MV-4-11 (cell line): ENCODE data around the gene CD22.

Experiments used
- DNase-seq: peaks from one replicate; lab custom pipeline; 2025; lab: John Stamatoyannopoulos, UW

CD22 gene

DNA sequence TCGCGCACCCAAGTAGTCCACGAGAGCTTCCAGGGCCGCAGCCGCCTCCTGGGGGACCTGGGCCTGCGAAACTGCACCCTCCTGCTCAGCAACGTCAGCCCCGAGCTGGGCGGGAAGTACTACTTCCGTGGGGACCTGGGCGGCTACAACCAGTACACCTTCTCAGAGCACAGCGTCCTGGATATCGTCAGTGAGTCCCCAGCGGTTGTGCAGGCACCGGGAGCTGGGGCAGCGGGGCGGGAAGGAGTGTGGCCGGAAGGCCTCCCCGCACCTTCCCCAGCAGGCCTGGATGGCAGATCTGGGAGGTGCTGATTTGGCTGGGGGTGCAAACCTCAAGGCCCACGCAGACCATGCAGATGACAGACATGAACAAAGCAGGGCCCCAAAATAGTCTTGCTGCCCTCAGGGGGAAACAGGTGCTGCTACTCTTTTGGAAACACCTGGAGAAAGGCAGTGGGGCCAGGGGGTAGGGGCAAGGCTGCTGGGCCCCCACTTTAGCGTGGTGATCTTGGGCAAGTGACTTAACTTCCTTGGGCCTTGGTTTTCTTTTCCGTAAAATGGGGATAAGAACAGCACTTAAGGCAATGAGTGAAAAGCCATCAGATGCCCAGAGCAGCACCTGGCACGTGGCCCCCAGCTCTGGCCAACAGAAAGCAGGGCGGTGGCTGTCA is 33.1 kb upstream of the CD22 start:
- no peak for DNase-seq

DNA sequence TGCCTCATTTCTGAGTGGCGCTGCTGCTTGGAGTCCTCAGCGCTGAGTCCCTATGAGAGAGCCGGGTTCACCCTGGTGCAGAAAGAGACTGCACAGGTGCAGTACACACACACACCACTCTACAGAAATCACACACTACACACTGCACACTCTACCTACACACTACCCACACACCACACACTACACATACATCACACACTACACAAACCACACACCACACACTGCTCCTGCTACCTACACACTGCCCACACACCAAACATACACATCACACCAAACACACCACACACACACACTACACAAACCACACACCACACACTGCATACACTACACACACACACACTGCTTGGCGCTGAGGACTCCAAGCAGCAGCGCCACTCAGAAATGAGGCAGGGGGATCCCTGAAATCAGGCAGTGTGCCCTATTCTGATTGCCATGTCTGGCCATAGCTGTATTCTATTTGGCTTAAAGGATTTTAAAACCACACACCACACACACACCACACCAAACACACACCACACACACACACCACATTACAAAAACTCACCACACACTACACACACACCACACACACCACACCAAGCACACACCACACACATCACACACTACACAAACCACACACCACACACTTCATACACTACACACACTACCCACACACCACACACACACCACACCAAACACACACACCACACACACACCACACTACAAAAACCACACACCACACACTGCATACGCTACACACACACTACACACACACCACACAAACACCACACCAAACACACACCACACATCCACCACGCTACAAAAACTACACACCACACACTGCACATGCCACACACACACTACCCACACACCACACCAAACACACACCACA is 32.1 kb upstream of the CD22 start:
- DNase-seq: no peak

DNA sequence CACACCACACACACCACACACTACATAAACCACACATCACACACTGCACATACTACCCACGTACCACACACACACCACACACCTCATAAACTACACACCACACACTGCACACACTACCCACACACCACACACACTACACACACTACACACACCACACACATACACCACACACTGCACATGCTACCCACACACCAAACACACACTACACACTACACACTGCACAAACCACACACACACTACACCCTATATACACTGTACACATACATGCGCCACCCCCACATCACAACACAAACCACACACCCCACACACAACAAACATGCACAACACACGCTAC is 31.5 kb upstream of the CD22 start:
- DNase-seq: no peak

DNA sequence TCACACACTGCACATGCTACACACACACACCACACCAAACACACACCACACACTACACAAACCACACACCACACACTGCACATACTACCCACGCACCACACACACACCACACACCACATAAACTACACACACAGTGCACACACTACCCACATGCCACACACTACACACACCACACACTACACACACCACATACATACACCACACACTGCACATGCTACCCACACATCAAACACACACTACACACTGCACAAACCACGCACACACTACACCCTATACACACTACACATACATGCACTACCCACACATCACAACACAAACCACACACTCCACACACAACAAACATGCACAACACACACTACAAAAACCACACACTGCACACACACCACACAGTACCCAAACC is 31.1 kb upstream of the CD22 start:
- DNase-seq: no peak

DNA sequence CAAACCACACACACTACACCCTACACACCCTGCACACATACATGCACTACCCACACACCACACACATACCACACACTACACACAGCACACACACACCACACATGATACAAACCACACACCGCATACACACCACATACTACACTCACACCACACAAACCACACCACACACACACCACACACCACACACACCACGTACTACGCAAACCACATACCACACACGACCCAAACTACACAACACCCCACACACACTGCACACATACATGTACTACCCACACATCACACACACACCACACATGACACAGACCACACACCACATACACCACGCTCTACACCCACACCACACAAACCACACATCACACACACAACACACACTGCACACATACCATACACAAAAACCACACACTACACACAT is 30.4 kb upstream of the CD22 start:
- no peak for DNase-seq

DNA sequence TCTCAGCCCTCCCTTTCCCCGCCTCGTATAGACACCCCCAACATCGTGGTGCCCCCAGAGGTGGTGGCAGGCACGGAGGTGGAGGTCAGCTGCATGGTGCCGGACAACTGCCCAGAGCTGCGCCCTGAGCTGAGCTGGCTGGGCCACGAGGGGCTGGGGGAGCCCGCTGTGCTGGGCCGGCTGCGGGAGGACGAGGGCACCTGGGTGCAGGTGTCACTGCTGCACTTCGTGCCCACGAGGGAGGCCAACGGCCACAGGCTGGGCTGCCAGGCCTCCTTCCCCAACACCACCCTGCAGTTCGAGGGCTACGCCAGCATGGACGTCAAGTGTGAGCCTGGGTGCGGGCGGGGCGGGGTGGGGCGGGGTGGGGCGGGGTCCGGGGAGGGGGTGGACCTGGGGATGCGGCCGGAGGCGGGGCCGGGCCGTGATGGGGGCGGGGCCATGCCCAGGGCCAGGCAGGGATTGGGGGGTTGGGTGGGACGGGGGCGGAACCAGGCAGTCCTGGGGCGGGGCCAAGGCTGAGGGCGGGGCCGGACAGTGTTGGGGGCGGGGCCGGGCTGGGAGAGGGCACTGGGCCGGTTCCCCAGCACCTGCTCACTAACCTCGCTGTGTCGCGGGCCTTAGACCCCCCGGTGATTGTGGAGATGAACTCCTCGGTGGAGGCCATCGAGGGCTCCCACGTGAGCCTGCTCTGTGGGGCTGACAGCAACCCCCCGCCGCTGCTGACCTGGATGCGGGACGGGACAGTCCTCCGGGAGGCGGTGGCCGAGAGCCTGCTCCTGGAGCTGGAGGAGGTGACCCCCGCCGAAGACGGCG is 29.3 kb upstream of the CD22 start:
- no peak for DNase-seq

DNA sequence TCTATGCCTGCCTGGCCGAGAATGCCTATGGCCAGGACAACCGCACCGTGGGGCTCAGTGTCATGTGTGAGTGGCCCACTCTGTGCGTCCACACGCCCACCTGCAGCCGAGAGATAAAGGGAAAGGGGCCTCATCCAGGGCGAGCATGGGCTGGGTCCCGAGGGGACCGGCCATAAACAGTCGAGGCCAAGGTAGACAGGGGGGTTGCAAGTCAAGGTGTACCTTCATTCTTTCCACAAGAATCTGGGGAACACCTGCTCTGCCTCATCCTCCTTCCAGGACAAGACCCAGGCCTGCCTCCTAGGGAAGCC is 28.7 kb upstream of the CD22 start:
- DNase-seq: no peak

DNA sequence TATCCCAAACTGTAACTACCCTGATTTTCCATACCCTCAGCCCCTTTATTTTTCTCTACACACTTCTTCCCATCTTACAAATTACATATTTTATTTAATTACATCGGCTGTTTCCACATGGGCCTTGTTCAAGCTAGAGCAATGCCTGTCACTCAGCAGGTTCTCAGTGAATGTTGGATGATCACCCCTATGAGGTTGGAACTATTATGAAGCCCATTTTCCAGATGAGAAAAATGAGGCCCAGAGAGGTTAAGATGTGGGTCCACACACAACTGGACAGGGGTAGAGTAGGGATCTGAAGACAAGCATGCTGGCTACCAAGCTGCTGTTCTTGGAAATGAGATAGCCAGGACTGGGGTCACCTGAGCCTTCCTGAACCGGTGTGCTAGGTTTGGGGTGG is 27.0 kb upstream of the CD22 start:
- DNase-seq: no peak

DNA sequence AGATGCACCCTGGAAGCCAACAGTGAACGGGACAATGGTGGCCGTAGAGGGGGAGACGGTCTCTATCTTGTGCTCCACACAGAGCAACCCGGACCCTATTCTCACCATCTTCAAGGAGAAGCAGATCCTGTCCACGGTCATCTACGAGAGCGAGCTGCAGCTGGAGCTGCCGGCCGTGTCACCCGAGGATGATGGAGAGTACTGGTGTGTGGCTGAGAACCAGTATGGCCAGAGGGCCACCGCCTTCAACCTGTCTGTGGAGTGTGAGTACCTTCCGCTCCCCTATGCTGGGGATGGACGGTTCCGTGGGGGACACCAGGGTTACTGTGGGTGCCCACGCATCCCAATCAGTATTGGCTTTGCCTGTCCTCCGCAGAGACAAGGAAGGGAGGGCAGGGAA is 26.5 kb upstream of the CD22 start:
- DNase-seq: no peak

DNA sequence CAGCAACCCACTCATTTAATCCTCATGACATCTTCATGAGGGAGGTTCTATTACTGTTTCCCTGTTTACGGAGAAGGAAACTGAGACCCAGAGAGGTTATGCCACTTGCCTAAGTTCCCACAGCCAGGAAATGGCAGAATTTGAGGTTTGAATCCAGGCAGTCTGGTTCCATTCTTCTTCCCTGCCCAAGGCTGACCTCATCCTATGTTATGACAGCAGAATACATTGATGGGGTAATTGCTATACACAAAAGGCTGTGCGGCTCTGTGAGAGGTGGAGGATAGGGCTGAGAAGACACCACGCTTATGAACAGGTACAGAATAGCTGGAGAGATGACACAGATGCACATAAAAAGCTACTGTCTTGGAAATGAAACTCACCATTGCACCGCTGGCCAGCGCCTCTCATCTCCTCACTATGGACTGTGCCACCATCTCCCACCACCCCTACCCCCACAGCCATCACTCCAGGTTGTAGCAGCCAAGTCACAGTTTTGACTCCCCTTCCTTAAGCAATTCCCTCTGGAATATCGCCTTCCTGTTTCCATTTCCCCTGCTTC is 25.6 kb upstream of the CD22 start:
- no peak for DNase-seq

DNA sequence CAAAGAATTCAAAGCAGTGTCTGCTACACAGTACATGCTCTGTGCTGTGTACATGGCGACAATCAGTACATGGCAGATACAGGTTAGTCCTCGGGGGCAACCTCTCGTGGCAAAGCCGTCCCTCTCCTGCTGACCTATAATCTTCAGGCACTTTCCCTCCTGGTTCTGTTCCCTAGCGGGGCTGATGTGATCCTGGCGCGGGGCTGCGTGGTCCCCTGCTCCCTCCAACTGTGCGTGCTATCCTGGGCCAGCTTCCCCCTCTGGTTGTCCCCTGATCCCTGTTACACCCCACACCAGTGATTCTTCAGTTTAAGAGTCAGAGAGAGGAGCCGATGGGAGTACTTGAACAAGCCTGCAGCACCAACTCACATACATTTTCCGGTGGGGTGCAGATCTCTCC is 25.0 kb upstream of the CD22 start:
- no peak for DNase-seq

DNA sequence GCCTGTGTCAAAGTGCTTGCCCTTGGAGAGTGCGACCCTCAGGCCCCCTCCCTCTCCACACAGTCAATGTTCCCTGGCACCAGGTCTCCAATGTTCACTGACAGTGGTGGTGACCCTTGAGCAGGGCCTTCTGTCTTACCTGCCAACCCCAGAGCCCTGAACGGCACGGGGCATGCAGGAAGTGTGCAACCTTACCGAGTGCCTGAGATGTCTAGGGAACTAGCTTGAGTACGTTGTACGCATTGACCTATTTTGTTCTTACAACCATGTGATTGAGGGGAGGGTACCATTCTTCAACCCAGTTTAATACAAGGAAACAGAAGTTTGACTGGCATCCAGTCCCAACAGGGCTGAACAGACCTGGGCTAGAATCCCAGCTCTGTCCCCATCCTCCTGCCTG is 23.8 kb upstream of the CD22 start:
- DNase-seq: no peak

DNA sequence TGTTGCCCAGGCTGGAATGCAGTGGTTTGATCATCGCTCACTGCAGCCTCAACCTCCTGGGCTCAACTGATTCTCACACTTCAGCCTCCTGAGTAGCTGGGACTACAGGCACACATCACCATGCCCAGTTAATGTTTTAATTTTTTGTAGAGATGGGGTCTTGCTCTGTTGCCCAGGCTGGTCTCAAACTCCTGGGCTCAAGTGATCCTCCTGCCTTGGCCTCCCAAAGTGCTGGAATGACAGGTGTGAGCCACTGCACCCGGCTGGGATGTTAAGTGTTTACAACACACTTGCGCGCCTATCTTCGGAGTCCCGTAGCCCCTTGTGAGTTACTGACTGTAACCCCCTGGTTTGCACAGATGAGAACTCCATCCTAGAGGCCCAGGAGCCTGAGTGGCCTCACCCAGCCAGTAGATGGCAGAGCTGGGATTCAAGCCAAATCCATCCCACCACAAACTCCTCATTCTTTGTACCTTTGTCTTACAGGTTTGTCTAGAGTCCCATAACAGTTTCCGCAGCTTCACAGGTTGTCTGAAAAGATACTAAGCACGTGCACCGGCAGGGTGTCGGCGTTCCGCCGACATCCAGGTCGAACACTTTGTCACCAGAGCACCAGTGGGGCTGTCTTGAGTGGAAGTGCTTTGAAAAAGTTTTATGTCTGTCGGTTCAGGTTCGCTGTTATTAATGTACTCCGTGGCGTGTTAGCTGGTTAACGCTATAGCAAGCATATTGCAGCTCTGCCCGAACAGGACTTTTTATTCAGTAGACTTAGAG is 22.3 kb upstream of the CD22 start:
- no peak for DNase-seq

DNA sequence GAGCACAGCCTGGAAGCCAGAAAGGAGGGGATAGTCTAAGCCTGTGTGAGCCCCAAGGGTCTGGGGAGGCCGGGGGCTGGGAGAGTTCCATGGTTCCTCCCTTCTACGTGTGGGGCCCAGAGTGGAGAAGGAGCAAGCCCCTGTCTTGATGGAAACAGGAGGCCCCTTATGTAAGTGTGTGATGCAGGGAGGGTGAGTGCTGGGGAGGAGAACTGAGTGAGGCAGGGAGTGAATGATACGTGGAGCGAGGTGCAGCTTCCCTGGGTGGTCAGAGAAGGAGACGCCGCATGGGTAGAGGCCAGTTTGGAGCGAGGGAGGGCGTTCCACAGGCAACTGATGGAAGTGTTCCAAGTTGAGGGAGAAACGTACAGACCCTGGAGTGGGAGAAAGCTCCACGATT is 21.1 kb upstream of the CD22 start:
- no peak for DNase-seq

DNA sequence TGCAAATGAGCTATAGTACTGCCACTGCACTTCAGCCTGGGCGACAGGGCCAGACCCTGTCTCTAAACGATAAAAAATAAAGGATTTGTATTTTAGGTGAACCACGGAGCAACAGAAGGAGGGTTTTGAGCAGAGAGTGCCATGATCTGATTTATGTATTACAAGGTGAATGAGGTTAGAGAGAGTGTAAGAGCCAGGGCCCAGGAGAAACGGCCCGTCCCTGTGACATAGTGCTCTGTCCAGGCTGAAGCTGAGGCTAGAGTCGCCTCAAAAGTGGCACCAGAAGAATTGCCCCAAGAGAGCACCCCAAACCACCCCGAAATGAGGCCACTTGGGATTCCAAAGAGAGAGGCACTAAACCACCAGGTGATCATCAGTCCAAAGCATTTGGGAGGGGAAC is 20.1 kb upstream of the CD22 start:
- DNase-seq: no peak

DNA sequence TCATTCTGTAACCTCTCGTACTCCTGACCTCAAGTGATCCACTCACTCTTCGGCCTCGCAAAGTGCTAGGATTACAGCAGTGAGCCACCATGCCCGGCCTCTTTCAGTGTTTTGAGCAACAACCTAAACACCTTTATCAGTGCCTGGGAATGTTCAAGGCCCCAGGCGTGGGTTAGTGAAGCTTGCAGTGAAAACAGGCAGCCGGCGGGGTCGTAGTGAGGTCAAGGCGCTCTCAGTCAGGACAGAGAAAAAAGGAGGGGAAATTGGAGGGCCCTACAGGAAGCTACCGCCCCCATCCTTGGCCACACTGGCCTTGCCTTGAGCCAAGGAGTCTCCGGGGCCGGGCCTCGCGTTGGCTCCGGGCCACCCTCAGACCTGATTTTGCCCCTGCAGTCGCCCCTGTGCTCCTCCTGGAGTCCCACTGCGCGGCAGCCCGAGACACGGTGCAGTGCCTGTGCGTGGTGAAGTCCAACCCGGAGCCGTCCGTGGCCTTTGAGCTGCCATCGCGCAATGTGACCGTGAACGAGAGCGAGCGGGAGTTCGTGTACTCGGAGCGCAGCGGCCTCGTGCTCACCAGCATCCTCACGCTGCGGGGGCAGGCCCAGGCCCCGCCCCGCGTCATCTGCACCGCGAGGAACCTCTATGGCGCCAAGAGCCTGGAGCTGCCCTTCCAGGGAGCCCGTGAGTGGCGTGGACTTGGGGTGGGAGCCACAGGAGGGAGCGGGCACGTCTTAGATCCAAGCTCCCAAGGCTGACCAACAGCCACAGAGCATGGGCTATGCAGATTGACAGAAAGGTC is 19.3 kb upstream of the CD22 start:
- DNase-seq: no peak

DNA sequence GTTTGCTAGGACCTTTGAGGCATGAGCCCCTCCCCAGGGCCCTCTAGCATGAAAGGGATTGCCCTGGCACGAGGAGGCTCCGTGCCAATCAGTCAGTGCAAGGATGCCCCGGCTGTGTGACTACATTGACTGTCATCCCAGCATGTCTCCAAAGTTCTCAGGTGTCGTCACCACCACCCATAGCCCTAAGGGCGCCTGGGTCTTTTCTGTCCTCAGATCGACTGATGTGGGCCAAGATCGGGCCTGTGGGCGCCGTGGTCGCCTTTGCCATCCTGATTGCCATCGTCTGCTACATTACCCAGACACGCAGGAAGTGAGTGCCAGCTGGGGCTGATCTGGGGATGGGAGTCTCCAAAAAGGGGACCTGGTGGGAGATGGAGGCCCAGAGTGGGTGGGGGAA is 18.7 kb upstream of the CD22 start:
- DNase-seq: no peak

DNA sequence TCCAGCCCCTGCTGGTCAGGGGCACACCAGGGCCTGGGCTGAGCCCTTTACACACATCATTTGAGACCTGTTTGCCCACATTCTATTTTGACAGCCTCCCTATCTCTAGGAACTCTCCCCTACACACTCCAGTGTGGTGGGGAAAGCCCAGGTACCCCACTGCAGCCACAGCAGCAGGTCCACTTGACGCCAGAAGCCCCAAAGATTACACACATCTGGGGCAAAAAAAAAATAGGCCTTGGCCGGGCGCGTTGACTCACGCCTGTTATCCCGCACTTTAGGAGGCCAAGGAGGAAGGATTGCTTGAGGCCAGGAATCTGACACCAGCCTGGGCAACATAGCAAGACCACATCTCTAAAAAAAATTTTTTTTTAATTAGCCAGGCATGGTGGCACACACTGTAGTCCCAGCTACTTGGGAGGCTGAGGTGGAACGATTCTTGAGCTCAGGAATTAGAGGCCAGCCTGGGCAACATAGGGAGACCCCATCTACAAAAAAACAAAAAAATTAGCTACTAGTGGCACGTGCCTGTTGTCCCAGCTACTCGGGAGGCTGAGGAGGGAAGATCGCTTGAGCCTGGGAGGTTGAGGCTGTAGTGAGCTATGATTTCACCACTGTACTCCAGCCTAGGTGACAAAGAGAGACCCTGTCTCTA is 18.0 kb upstream of the CD22 start:
- no peak for DNase-seq

DNA sequence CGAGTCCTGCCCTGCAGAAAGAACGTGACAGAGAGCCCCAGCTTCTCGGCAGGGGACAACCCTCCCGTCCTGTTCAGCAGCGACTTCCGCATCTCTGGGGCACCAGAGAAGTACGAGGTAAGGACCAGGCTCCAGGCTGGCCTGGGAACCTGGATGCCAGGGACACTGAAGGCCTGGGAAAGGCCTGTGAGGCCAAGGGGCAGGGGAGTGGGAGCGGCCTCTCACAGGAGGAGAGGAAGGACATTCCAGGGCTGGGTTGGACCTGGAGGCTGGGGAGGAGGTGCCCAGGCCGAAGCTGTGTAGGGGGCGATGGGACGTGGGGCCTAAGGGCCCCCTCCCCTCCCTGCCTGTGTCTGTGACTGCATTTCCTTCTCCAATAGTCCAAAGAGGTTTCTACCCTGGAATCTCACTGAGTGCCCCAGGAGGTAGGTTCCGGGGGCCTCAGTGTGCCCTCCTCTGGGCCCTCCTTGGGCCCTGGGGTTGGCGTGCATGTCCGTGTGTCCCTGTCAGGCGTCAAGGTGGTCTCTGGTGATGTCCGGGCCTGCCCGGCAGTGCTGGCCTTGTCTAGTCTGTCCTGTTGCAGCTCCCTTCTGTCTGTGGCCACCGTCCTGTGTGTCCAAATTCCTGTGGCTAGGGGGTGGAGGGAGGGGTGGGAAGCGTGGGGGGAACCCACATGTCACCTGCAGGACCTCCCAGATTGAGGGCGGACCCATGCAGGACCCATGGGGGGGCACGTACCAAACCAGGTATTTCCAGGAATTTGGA is 16.9 kb upstream of the CD22 start:
- no peak for DNase-seq

DNA sequence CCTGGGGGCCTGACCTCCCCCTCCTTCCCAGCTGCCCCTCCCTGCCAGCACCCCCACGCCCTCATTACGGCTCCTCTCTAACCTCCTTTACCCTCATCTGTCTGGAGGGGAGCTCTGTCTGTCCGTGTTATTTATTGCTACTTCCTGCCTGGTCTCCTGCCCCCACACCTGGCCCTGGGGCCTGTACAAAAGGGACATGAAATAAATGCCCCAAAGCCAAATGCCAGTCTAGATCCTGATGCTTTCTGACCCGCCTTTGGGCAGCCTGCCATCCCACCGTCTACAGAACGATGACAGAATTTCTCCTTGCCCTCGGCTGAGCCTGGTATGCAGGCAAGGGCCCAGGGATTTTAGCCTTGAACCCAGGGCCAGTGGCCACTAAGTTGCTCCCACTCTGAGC is 15.4 kb upstream of the CD22 start:
- DNase-seq: no peak
